HepG2 (cell line): ENCODE measurements around the gene MRPL43. TPM values are rescaled to one million over a fixed set of nuclear protein-coding genes. Genes with fewer than 3 reads are reported as not detected.
A peak's percentile ranks its signal among the peaks of the same experiment; 100 is the strongest.

Experiments used
- HNF1A ChIP-seq, 2 experiments: sonication (generic) in 1 of 2; formaldehyde crosslinking in 1 of 2; IDR thresholded peaks; 2 replicates each; pipeline versions ENCODE4 v1.4.0 to v1.6.1; 2016 to 2020; ENCODE audit warnings: borderline replicate concordance in 1 of 2, low read depth in 1 of 2, mild to moderate bottlenecking in 1 of 2, missing genetic modification reagents in 1 of 2
- RARG ChIP-seq: sonication (generic); formaldehyde crosslinking; IDR thresholded peaks from 2 replicates; pipeline ENCODE4 v1.4.0; 2020; ENCODE audit warnings: low read depth, mild to moderate bottlenecking, missing genetic modification reagents
- SALL1 ChIP-seq: sonication (generic); formaldehyde crosslinking; IDR thresholded peaks from 2 replicates; pipeline ENCODE4 v1.8.0; 2022; ENCODE audit warnings: mild to moderate bottlenecking, missing genetic modification reagents
- SOX13 ChIP-seq, 3 experiments: fragments of 450-650 bp in 1 of 3; sonication (generic) in 1 of 3; formaldehyde crosslinking in 1 of 3; IDR thresholded peaks in 2 of 3; conservative IDR thresholded peaks in 1 of 3; 2 replicates each; pipeline versions ENCODE4 v1.5.0 to v1.6.1; 2016 to 2020; ENCODE audit warnings: antibody characterized with exemption in 1 of 3, mild to moderate bottlenecking in 1 of 3, missing compliant biosample characterization in 1 of 3, missing genetic modification reagents in 1 of 3, moderate library complexity in 1 of 3
- SP5 ChIP-seq: IDR thresholded peaks from 2 replicates; pipeline ENCODE4 v1.6.1; 2016; ENCODE audit warnings: low read depth, borderline replicate concordance
- ZBTB38 ChIP-seq: sonication (generic); formaldehyde crosslinking; IDR thresholded peaks from 2 replicates; pipeline ENCODE4 v1.5.1; 2020; ENCODE audit warnings: mild to moderate bottlenecking, missing genetic modification reagents
- ZNF616 ChIP-seq: sonication (generic); formaldehyde crosslinking; IDR thresholded peaks from 2 replicates; pipeline ENCODE4 v1.5.0; 2020; ENCODE audit warnings: low read depth, mild to moderate bottlenecking, missing genetic modification reagents
- ZNF619 ChIP-seq: sonication (generic); formaldehyde crosslinking; IDR thresholded peaks from 2 replicates; pipeline ENCODE4 v1.4.0; 2020; ENCODE audit warnings: mild to moderate bottlenecking, missing genetic modification reagents
- ZNF768 ChIP-seq: sonication (generic); formaldehyde crosslinking; IDR thresholded peaks from 2 replicates; pipeline ENCODE4 v1.4.0; 2020; ENCODE audit warnings: missing genetic modification reagents
- ZSCAN9 ChIP-seq: IDR thresholded peaks from 2 replicates; pipeline ENCODE4 v1.6.1; 2016; ENCODE audit warnings: borderline replicate concordance
- polyA plus RNA-seq, 8 experiments: library from polyadenylated mRNA; depleted of rRNA in 3 of 8; stranded (reverse) in 7 of 8; unstranded in 1 of 8; fragments of >200 nt; fragmentation: Illumina TruSeq in 4 of 8; extraction: Trizol in 4 of 8; gene quantifications; 2 replicates each; pipeline versions ENCODE4 v1.2.1 to v1.2.3, GENCODE V29; 2011 to 2016; ENCODE audit warnings: low read depth in 4 of 8, missing spikeins in 1 of 8, mixed read lengths in 1 of 8; ENCODE audit not compliant: insufficient read depth in 1 of 8
- total RNA-seq, 5 experiments: library from RNA; depleted of rRNA; stranded (reverse); fragments of >200 nt; fragmentation: Illumina TruSeq; extraction: Trizol; gene quantifications; 2 replicates each; pipeline ENCODE4 v1.2.3, GENCODE V29; 2016; ENCODE audit warnings: low read depth in 1 of 5
- TF ChIP-seq, protein P1 (sequence below), 2 experiments: sonication (generic) in 1 of 2; formaldehyde crosslinking in 1 of 2; IDR thresholded peaks; 2 replicates each; pipeline versions ENCODE4 v1.6.1 to v1.9.0; 2014 to 2022; ENCODE audit warnings: antibody characterized with exemption in 1 of 2, borderline replicate concordance in 1 of 2, inconsistent platforms in 1 of 2, low read depth in 1 of 2, missing genetic modification reagents in 1 of 2
- TF ChIP-seq, protein P2 (sequence below): sonication (generic); formaldehyde crosslinking; IDR thresholded peaks from 2 replicates; pipeline ENCODE4 v1.8.0; 2022; ENCODE audit warnings: mild to moderate bottlenecking, missing genetic modification reagents; ENCODE audit not compliant: insufficient replicate concordance

MRPL43 gene
- total and polyA plus RNA-seq, 2 of the 13 experiments (the other 11 are each of a cell fraction or from before 2014, with no cell fraction given), result 71.0 to 73.7 TPM

DNA sequence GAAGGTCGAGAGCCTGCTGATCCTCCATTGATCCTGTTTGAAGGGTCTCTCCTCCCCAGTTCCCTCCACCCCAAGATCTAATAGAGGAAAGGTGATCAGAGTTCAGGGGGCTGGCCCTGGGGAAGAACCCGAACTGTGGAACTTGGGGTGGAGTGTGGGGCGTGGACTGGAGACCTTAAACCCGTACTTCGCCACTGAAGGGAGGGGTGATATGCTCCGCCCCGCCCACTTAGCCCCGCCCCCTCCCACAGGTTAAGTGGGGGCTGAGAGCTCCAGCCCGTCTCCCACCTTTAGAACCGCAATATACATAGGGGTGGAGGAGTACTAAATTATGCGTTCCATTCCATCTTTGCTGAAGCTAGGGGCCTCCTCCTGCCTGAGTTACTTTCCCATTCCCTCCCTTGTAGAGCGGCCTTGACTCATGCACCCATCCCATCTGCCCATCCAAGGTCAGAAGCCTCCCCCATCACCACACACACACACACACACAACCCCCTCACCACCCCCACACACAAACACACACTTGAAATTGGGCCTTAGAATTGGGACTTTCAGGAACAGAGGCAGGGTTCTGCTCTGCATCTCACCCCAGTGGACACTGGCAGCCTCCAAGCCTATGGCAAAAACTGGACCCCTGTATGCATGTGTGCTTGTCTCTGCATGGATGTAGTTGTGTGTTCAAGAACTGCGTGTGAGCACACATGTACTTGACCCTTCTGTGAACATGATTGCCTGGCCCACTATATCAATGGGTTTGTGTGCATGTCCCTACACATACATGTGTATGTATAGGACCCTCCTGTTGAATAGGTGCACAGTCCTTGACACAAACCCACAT lies 17.0 kb downstream of the MRPL43 start (continued):
- TF ChIP-seq, protein P1, sequence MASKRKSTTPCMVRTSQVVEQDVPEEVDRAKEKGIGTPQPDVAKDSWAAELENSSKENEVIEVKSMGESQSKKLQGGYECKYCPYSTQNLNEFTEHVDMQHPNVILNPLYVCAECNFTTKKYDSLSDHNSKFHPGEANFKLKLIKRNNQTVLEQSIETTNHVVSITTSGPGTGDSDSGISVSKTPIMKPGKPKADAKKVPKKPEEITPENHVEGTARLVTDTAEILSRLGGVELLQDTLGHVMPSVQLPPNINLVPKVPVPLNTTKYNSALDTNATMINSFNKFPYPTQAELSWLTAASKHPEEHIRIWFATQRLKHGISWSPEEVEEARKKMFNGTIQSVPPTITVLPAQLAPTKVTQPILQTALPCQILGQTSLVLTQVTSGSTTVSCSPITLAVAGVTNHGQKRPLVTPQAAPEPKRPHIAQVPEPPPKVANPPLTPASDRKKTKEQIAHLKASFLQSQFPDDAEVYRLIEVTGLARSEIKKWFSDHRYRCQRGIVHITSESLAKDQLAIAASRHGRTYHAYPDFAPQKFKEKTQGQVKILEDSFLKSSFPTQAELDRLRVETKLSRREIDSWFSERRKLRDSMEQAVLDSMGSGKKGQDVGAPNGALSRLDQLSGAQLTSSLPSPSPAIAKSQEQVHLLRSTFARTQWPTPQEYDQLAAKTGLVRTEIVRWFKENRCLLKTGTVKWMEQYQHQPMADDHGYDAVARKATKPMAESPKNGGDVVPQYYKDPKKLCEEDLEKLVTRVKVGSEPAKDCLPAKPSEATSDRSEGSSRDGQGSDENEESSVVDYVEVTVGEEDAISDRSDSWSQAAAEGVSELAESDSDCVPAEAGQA (IDR thresholded peaks at IDR 0.05; ENCODE audit: low read depth), result 0 out of 2 replicates have a peak, but pooled peaks have one; percentile 9
- TF ChIP-seq, protein P1 (CRISPR knock-in tag; IDR thresholded peaks at IDR 0.05; ENCODE audit: borderline replicate concordance), result no peak
- TF ChIP-seq HNF1A (IDR thresholded peaks at IDR 0.05; ENCODE audit: low read depth) (peak; percentile 44), HNF1A (CRISPR knock-in tag; IDR thresholded peaks at IDR 0.05; ENCODE audit: borderline replicate concordance) (0 out of 2 replicates have a peak, but pooled peaks have one; percentile 74), SOX13 (IDR thresholded peaks at IDR 0.05) (no peak), SOX13 (CRISPR knock-in tag; conservative IDR thresholded peaks at IDR 0.05 in 1 of 2, IDR thresholded peaks at IDR 0.05 in 1 of 2) (peak in 1 of 2 experiments; percentile 25; a peak in 1 of 4 replicates), ZSCAN9 (CRISPR knock-in tag) (no peak), ZBTB38 (CRISPR knock-in tag) (0 out of 2 replicates have a peak, but pooled peaks have one; percentile 17), RARG (CRISPR knock-in tag) (no peak), SALL1 (peak; percentile 61), SP5 (peak; percentile 88), ZNF768 (no peak), ZNF619 (CRISPR knock-in tag) (peak; percentile 92), ZNF616 (CRISPR knock-in tag) (0 out of 2 replicates have a peak, but pooled peaks have one; percentile 23)
- TF ChIP-seq, protein P2, sequence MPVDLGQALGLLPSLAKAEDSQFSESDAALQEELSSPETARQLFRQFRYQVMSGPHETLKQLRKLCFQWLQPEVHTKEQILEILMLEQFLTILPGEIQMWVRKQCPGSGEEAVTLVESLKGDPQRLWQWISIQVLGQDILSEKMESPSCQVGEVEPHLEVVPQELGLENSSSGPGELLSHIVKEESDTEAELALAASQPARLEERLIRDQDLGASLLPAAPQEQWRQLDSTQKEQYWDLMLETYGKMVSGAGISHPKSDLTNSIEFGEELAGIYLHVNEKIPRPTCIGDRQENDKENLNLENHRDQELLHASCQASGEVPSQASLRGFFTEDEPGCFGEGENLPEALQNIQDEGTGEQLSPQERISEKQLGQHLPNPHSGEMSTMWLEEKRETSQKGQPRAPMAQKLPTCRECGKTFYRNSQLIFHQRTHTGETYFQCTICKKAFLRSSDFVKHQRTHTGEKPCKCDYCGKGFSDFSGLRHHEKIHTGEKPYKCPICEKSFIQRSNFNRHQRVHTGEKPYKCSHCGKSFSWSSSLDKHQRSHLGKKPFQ (CRISPR knock-in tag), result no peak
